Ectodermal cell (in vitro differentiated cells): ENCODE results near the gene CEP152. TPM values are rescaled to one million over a fixed set of nuclear protein-coding genes. Genes with fewer than 3 reads are reported as not detected.
A peak's percentile ranks its signal among the peaks of the same experiment; 100 is the strongest.
"Not testable (repeated sequence)": the region's sequence is repeated elsewhere in the genome, so short reads cannot be mapped to it uniquely, and the experiment has no call there.

Experiments used
- H3K27ac ChIP-seq: 2 replicates; pipeline ENCODE4 v1.7.0; 2013; ENCODE audit warnings: mild to moderate bottlenecking, low read depth, low read length; ENCODE audit not compliant: insufficient read depth, poor library complexity, severe bottlenecking
- H3K27me3 ChIP-seq: 2 replicates; pipeline ENCODE4 v1.7.0; 2013; ENCODE audit warnings: mild to moderate bottlenecking, low read length; ENCODE audit not compliant: insufficient read depth, control insufficient read depth, poor library complexity, severe bottlenecking
- H3K36me3 ChIP-seq: one replicate; pipeline ENCODE4 v1.7.0; 2013; ENCODE audit warnings: low read length; ENCODE audit not compliant: control insufficient read depth, insufficient read depth
- H3K4me1 ChIP-seq: one replicate; pipeline ENCODE4 v1.7.0; 2013; ENCODE audit warnings: low read length; ENCODE audit not compliant: control insufficient read depth, insufficient read depth
- H3K4me3 ChIP-seq: 2 replicates; pipeline ENCODE4 v1.7.0; 2013; ENCODE audit warnings: low read depth, low read length, control low read depth; ENCODE audit not compliant: insufficient read depth
- H3K9me3 ChIP-seq: 2 replicates; pipeline ENCODE4 v1.7.0; 2013; ENCODE audit warnings: mild to moderate bottlenecking, low read length, moderate library complexity; ENCODE audit not compliant: control insufficient read depth
- WGBS, 2 experiments: methylation state at CpG; one replicate each; pipeline ENCODE4 v1.1.7; 2013; ENCODE audit warnings: missing lambda C conversion rate in 2 of 2; 5-methylcytosine and 5-hydroxymethylcytosine counted together
- polyA plus RNA-seq, 4 experiments: library from polyadenylated mRNA; stranded (reverse); fragments of 50-300 nt; gene quantifications; one replicate each; pipeline ENCODE4 v1.2.3, GENCODE V29; 2013

CEP152 gene
- polyA plus RNA-seq (2013, experiment 1 of 4): 19.6 TPM
- polyA plus RNA-seq (2013, experiment 2 of 4): 14.9 TPM
- polyA plus RNA-seq (2013, experiment 3 of 4): 12.9 TPM
- 14.5 TPM for polyA plus RNA-seq (2013, experiment 4 of 4)

GRCh38 chr15:48810414-48811324 is at the start of gene CEP152:
TSS of gene CEP152 (minus strand) at chr15:48811069. CDS start at chr15:48805649, 5,420 bp downstream.
- Histone ChIP-seq H3K27me3 (peaks cover 11% of the 10 kb centered on the region), H3K4me1 (no peaks in the 10 kb centered on the region), H3K36me3 (no peaks in the 10 kb centered on the region), H3K9me3 (no peaks in the 10 kb centered on the region), H3K4me3 (peak within 1 kb of the TSS; percentile 84), H3K27ac (no peak within 1 kb of the TSS)
- 1 to 2% methylated on average over 51 of the region's 51 CpGs for WGBS, 2 experiments

GRCh38 chr15:48859426-48859825 is 48.6 kb upstream of the CEP152 start:
- 93 to 100% methylated on average over 1 to 2 of the region's 2 CpGs for WGBS, 2 experiments
- Histone ChIP-seq H3K4me3 (no peak overlapping the region), H3K4me1 (peaks cover 4% of the 10 kb centered on the region), H3K27me3 (no peaks in the 10 kb centered on the region), H3K36me3 (no peaks in the 10 kb centered on the region), H3K27ac (no peak overlapping the region), H3K9me3 (no peaks in the 10 kb centered on the region)

GRCh38 chr15:48858401-48858800 is 47.5 kb upstream of the CEP152 start:
- no peaks in the 10 kb centered on the region for H3K27me3 ChIP-seq
- peaks cover 4% of the 10 kb centered on the region for H3K4me1 ChIP-seq
- H3K27ac ChIP-seq: no peak overlapping the region
- H3K36me3 ChIP-seq: no peaks in the 10 kb centered on the region
- no peaks in the 10 kb centered on the region for H3K9me3 ChIP-seq
- H3K4me3 ChIP-seq: no peak overlapping the region
- 91 to 96% methylated on average over 2 of the region's 2 CpGs for WGBS, 2 experiments

GRCh38 chr15:48856942-48857341 is 46.1 kb upstream of the CEP152 start:
- WGBS, 2 experiments: 16 to 28% methylated on average over 2 of the region's 2 CpGs
- no peaks in the 10 kb centered on the region for H3K9me3 ChIP-seq
- H3K4me3 ChIP-seq: no peak overlapping the region
- H3K36me3 ChIP-seq: no peaks in the 10 kb centered on the region
- no peak overlapping the region for H3K27ac ChIP-seq
- H3K27me3 ChIP-seq: no peaks in the 10 kb centered on the region
- H3K4me1 ChIP-seq: peaks cover 4% of the 10 kb centered on the region

- no peak overlapping the region for H3K4me3 ChIP-seq
- H3K36me3 ChIP-seq: no peaks in the 10 kb centered on the region
- H3K27ac ChIP-seq: no peak overlapping the region
- WGBS, 2 experiments: 42 to 53% methylated on average over 5 to 6 of the region's 6 CpGs
- H3K27me3 ChIP-seq: no peaks in the 10 kb centered on the region
- no peaks in the 10 kb centered on the region for H3K9me3 ChIP-seq
- peaks cover 4% of the 10 kb centered on the region for H3K4me1 ChIP-seq
Measured at GRCh38 chr15:48855501-48856440, 44.9 kb upstream of the CEP152 start.

GRCh38 chr15:48854434-48854833 is 43.6 kb upstream of the CEP152 start:
- H3K36me3 ChIP-seq, H3K27ac ChIP-seq, H3K4me1 ChIP-seq, H3K4me3 ChIP-seq, H3K27me3 ChIP-seq, H3K9me3 ChIP-seq: not testable (repeated sequence)
- 90 to 93% methylated on average over 2 to 3 of the region's 3 CpGs for WGBS, 2 experiments

GRCh38 chr15:48851956-48852355 is 41.1 kb upstream of the CEP152 start:
- Histone ChIP-seq H3K9me3 (no peaks in the 10 kb centered on the region), H3K4me1 (peaks cover 4% of the 10 kb centered on the region), H3K27ac (no peak overlapping the region), H3K4me3 (no peak overlapping the region), H3K27me3 (no peaks in the 10 kb centered on the region), H3K36me3 (no peaks in the 10 kb centered on the region)

GRCh38 chr15:48850648-48851047 is 39.8 kb upstream of the CEP152 start:
- H3K4me1 ChIP-seq: peaks cover 1% of the 10 kb centered on the region
- no peak overlapping the region for H3K27ac ChIP-seq
- H3K36me3 ChIP-seq: no peaks in the 10 kb centered on the region
- no peaks in the 10 kb centered on the region for H3K27me3 ChIP-seq
- 90% methylated on average over 2 of the region's 2 CpGs for WGBS, 2 experiments
- no peaks in the 10 kb centered on the region for H3K9me3 ChIP-seq
- no peak overlapping the region for H3K4me3 ChIP-seq

- Histone ChIP-seq H3K36me3 (no peaks in the 10 kb centered on the region), H3K9me3 (no peaks in the 10 kb centered on the region), H3K27ac (no peak overlapping the region), H3K4me3 (no peak overlapping the region), H3K27me3 (no peaks in the 10 kb centered on the region), H3K4me1 (no peaks in the 10 kb centered on the region)
- 83% methylated on average over 1 of the region's 1 CpG; no CpG with 5 or more reads in 1 of the 2 experiments for WGBS, 2 experiments
Measured at GRCh38 chr15:48845123-48845522, 34.3 kb upstream of the CEP152 start.

- Histone ChIP-seq H3K9me3 (no peaks in the 10 kb centered on the region), H3K4me3 (no peak overlapping the region), H3K27me3 (no peaks in the 10 kb centered on the region), H3K36me3 (no peaks in the 10 kb centered on the region), H3K4me1 (no peaks in the 10 kb centered on the region), H3K27ac (no peak overlapping the region)
- WGBS, 2 experiments: 92 to 94% methylated on average over 5 of the region's 6 CpGs
Measured at GRCh38 chr15:48842501-48842900, 31.6 kb upstream of the CEP152 start.
